BLaER1 (cell line): ENCODE results near the gene HSPBAP1.

Experiments
- H3K27ac ChIP-seq: shearing (Covaris generic); formaldehyde crosslinking; 2 replicates; pipeline ENCODE4 v1.8.1; 2022
- H3K27me3 ChIP-seq: shearing (Covaris generic); formaldehyde crosslinking; 2 replicates; pipeline ENCODE4 v1.8.1; 2022
- H3K36me3 ChIP-seq: shearing (Covaris generic); formaldehyde crosslinking; 2 replicates; pipeline ENCODE4 v1.8.1; 2022
- H3K4me1 ChIP-seq: shearing (Covaris generic); formaldehyde crosslinking; 2 replicates; pipeline ENCODE4 v1.8.1; 2022
- H3K4me2 ChIP-seq: shearing (Covaris generic); formaldehyde crosslinking; 2 replicates; pipeline ENCODE4 v1.8.1; 2022
- H3K4me3 ChIP-seq: shearing (Covaris generic); formaldehyde crosslinking; 2 replicates; pipeline ENCODE4 v1.8.1; 2022
- H3K9ac ChIP-seq: shearing (Covaris generic); formaldehyde crosslinking; 2 replicates; pipeline ENCODE4 v1.8.1; 2022
- H3K9me3 ChIP-seq: shearing (Covaris generic); formaldehyde crosslinking; 2 replicates; pipeline ENCODE4 v1.8.1; 2022
- H4K20me1 ChIP-seq: shearing (Covaris generic); formaldehyde crosslinking; 2 replicates; pipeline ENCODE4 v1.8.1; 2022
- Cebpa-rat ChIP-seq: shearing (Covaris generic); IDR thresholded peaks from 2 replicates; pipeline ENCODE4 v1.8.1; 2022

Gene HSPBAP1

DNA sequence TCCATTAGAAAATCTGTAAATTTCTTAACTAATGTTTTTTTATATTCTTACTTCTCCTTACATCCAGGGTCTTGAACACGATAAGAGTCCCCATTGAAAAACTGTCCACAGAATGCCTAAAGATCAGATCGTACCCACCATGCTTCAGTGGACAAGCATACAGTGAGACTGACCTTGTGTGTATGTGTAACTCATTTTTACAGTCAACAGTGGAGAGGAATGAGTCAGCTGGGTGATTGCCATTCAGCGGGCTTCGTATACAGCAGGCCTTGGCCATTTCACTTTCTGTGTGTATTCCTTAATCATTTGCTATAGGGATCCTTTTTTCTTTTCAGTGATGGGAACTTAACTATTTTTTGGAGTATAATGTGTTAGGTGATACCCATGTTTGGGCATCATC, 102.4 kb downstream of the HSPBAP1 start:
- no peak for TF ChIP-seq Cebpa-rat
- H3K4me2 ChIP-seq: no peak overlapping the region
- H3K27me3 ChIP-seq: no peaks in the 10 kb centered on the region
- H3K9ac ChIP-seq: no peak overlapping the region
- peaks cover 11% of the 10 kb centered on the region for H3K4me1 ChIP-seq
- no peaks in the 10 kb centered on the region for H4K20me1 ChIP-seq
- peaks cover 43% of the 10 kb centered on the region for H3K36me3 ChIP-seq
- no peak overlapping the region for H3K27ac ChIP-seq
- H3K9me3 ChIP-seq: no peaks in the 10 kb centered on the region
- no peak overlapping the region for H3K4me3 ChIP-seq

DNA sequence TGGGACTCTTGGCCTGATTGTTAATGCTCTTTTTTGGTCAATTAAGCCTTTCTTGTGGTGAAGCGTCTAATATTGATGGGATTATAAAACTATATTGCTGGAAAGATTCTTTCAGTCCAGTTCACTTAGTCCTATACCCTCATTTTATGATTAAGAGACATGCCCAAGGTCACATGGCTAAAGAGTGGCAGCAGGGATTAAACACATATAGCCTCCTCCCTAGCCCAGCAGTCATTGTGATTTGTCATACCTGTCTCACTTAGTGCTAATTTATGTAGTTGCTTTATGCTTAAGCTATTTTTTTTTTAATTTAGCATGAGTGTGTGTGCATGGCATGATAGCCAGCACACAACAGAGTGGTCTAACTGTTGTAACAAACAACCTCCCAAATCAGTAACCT, 103.5 kb downstream of the HSPBAP1 start:
- Histone ChIP-seq H3K9me3 (no peaks in the 10 kb centered on the region), H3K4me3 (no peak overlapping the region), H3K9ac (no peak overlapping the region), H3K27ac (no peak overlapping the region), H3K36me3 (peaks cover 32% of the 10 kb centered on the region), H3K4me2 (no peak overlapping the region), H3K27me3 (no peaks in the 10 kb centered on the region), H4K20me1 (no peaks in the 10 kb centered on the region), H3K4me1 (peaks cover 9% of the 10 kb centered on the region)
- no peak for TF ChIP-seq Cebpa-rat
